WERI-Rb-1 (cell line): Measurements from ENCODE around the gene BCAR3.
"Not testable (repeated sequence)": the region's sequence is repeated elsewhere in the genome, so short reads cannot be mapped to it uniquely, and the experiment has no call there.

Experiments used
- DNase-seq: peaks from one replicate; pipeline ENCODE4 v3.0.0-alpha.2; 2020
- H3K27ac ChIP-seq: fragments of 250-450 bp; sonication (Bioruptor Pico); 2 replicates; pipeline ENCODE4 v1.5.1; 2020; ENCODE audit warnings: mild to moderate bottlenecking, moderate library complexity
- H3K27me3 ChIP-seq: fragments of 250-450 bp; sonication (Bioruptor Pico); 2 replicates; pipeline ENCODE4 v1.5.1; 2021; ENCODE audit warnings: mild to moderate bottlenecking, low read depth, moderate library complexity; ENCODE audit not compliant: insufficient read depth, severe bottlenecking
- H3K36me3 ChIP-seq: fragments of 250-450 bp; sonication (Bioruptor Pico); 2 replicates; pipeline ENCODE4 v1.5.1; 2020; ENCODE audit warnings: mild to moderate bottlenecking, moderate library complexity
- H3K4me3 ChIP-seq: 2 replicates; pipeline ENCODE4 v1.5.1; 2011; ENCODE audit warnings: low read depth, mild to moderate bottlenecking, control low read depth, low read length
- H3K9me3 ChIP-seq: fragments of 250-450 bp; sonication (Bioruptor Pico); 2 replicates; pipeline ENCODE4 v1.5.1; 2021; ENCODE audit warnings: mild to moderate bottlenecking, moderate library complexity; ENCODE audit not compliant: severe bottlenecking
- CTCF ChIP-seq: IDR thresholded peaks from 2 replicates; pipeline ENCODE4 v1.5.1; 2011; ENCODE audit warnings: low read depth, mild to moderate bottlenecking, control low read depth, inconsistent platforms, low read length

BCAR3 gene

DNA sequence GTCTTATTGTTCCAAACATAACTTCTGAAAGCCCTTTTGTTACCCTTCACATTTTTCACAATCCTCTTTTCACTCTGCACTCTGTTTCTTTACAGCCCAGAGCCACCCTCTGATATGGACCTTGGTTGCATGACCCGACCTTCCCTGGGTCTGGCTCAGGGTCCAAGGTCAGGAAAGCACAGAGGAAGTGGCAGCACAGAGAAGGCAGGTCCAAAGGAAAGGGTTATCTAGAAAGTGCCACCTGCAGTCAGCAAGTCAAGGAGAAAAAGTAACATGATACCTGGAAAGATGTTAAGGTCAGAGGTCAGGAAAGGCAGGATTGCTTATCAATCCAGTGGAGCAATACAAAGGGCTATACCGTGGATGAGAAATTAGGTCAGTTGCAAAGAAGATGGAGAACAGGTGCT lies 18.4 kb downstream of the BCAR3 start:
- DNase-seq: no peak
- Histone ChIP-seq H3K36me3 (no peaks in the 10 kb centered on the region), H3K27me3 (no peaks in the 10 kb centered on the region), H3K27ac (no peak overlapping the region), H3K4me3 (no peak overlapping the region), H3K9me3 (no peaks in the 10 kb centered on the region)
- TF ChIP-seq CTCF: no peak

DNA sequence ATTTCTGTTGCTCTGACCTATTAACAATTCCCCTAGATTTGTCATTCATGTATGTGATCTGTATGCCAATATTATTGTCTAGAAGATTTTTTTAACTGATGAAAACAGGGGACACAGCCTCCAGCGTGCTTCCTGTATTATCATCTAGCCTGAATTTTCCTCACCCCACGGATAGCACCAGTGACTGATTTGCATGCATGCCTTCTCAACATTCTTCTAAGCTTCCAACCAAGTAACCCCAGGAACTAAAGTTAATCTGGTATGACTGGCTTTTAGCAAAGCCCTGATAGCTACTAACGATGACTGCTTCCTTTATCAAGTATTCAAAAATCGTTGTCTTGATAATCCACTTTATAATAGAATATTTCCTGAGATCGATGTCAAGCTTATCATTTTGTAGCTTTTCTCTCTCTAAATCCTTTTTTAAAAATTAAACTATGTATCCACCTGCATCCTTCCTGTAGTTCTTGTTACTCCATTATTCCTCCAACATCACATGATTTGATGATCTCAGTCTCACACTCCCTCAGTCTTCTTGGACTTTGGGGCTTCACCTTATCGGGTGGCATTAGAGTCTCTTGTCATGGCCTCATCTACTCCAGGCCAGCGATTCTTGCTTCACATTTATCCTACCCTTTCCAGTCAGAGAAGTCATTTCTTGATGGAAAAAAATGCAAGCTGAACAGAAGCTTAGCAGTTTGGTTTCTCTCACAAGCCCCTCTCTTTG lies 19.0 kb downstream of the BCAR3 start:
- H3K27me3 ChIP-seq: no peaks in the 10 kb centered on the region
- no peak overlapping the region for H3K27ac ChIP-seq
- no peaks in the 10 kb centered on the region for H3K36me3 ChIP-seq
- no peak for TF ChIP-seq CTCF
- DNase-seq: no peak
- no peaks in the 10 kb centered on the region for H3K9me3 ChIP-seq
- no peak overlapping the region for H3K4me3 ChIP-seq

DNA sequence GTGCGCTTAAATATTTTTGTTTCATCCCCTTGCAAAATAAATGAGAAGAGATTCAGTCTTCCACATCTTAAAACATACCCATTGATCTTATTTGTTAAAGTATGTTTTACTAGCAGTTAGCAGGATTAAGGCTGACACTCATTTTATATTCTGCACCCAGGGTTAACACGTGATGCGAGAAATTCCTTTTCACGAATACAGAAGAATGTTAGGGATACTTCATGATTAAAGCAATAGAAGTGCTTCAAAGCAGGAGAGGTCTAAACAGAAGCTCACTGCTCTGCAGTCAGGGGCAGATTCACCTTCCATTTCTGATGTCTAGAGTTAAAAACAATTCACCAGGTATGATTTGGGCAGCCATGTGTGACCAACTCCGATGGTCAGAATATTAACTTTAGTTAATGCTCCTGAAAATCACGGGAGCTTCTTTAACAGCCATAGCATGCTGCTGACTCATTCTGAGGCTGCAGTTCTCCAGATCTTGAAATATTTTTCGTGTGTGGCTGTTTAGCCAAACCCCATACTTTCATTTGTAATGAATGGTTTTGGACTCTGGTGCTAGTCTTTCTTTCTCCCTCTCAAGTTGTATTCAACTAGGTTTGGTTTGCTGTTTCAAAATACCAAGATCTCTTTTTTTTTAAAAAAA lies 19.7 kb downstream of the BCAR3 start:
- Histone ChIP-seq H3K9me3 (no peaks in the 10 kb centered on the region), H3K27ac (no peak overlapping the region), H3K4me3 (no peak overlapping the region), H3K27me3 (no peaks in the 10 kb centered on the region), H3K36me3 (no peaks in the 10 kb centered on the region)
- no peak for DNase-seq
- no peak for TF ChIP-seq CTCF

- not testable (repeated sequence) for DNase-seq, H3K27me3 ChIP-seq, H3K36me3 ChIP-seq, H3K9me3 ChIP-seq, H3K27ac ChIP-seq, H3K4me3 ChIP-seq
Measured at GRCh38 chr1:93661341-93661740, 20.3 kb downstream of the BCAR3 start.

DNA sequence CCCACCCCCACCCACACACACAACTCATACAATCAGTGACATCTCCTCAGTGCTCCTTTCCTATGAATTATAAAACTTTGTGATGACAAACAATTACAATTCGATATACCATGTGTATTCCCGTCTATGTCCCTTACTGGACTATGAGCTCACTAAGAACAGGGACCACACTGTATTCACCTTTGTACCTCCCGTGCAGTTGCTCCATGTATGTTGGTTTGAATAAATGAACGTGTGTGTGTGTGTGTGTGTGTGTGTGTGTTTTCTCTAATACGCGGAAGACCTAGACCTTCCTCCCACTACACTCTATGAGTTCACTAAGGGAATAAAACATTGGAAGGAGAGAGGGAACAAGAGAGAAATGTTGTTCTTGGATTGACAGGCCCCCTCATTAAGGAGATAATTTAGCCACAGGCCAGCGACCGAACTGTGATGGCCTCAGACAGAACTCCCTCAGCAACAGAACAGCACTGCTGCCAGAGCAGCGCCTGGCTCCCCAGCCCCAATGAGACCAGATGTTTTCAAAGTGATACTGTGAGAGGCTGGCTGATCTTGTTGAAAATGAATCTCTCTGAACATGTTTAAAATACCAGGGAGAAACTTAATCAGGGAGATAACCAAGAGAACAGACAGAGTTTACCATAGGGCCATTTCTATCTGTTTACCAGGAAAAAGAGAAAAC lies 21.7 kb downstream of the BCAR3 start:
- DNase-seq: no peak
- TF ChIP-seq CTCF: no peak
- H3K9me3 ChIP-seq: no peaks in the 10 kb centered on the region
- no peak overlapping the region for H3K4me3 ChIP-seq
- H3K36me3 ChIP-seq: no peaks in the 10 kb centered on the region
- H3K27ac ChIP-seq: no peak overlapping the region
- H3K27me3 ChIP-seq: no peaks in the 10 kb centered on the region

DNA sequence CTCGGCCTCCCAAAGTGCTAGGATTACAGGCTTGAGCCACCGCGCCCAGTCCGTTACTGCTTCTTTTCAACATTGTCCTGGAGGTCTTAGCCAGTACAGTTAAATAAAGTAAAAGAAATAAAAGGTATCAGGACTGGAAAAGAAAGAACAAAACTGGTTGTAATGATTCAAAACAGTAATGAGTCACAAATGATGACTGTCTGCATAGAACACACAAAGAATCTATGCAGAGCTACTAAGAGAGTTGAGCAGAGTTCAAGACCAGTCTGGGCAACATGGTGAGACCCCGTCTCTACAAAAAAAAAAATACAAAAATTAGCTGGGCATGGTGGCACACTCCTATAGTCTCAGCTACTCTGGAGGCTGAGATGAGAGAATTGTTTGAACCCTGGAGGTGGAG lies 23.4 kb downstream of the BCAR3 start:
- H3K27me3 ChIP-seq: no peaks in the 10 kb centered on the region
- no peak overlapping the region for H3K27ac ChIP-seq
- H3K36me3 ChIP-seq: no peaks in the 10 kb centered on the region
- TF ChIP-seq CTCF: no peak
- H3K4me3 ChIP-seq: no peak overlapping the region
- DNase-seq: no peak
- no peaks in the 10 kb centered on the region for H3K9me3 ChIP-seq
